Measurements from ENCODE around the gene DLG4. TPM values are rescaled to one million over a fixed set of nuclear protein-coding genes. Genes with fewer than 3 reads are reported as not detected.

The DLG4 gene
- total RNA-seq, 3 donors from 2014 or later, result 4.1 to 34.5 (median 6.6) TPM

DNA sequence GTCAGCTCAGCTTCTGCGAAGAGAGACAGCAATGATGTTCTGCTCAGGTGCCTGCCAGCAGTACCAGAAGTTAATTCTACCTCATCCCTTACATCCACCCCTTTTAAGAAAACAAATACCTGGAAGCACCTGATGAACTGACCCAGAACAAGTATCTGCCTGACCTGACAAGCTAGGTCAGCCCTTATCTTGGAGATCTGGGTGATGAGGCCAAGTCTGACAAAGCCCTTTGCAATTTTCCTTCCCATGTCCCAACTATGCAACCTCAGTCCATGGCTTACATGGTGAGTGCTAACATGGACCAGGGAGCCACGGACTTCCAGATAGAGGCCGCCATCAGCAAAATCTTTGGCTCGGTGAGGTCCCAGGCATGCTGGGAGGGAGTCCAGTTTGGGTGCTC, 3.7 kb upstream of the DLG4 start:
- Histone ChIP-seq H3K36me3 (ENCODE audit: low read depth) (peaks cover 13% of the 10 kb centered on the region), H3K4me3 (no peak overlapping the region), H3K9me3 (no peaks in the 10 kb centered on the region), H3K4me1 (ENCODE audit: low read depth) (peaks cover 27% of the 10 kb centered on the region)
- intact Hi-C loops (cut with DNase I, micrococcal nuclease), result no loop called here
- DNase-seq (no peak), ATAC-seq (no peak)
- TF ChIP-seq, protein P1, sequence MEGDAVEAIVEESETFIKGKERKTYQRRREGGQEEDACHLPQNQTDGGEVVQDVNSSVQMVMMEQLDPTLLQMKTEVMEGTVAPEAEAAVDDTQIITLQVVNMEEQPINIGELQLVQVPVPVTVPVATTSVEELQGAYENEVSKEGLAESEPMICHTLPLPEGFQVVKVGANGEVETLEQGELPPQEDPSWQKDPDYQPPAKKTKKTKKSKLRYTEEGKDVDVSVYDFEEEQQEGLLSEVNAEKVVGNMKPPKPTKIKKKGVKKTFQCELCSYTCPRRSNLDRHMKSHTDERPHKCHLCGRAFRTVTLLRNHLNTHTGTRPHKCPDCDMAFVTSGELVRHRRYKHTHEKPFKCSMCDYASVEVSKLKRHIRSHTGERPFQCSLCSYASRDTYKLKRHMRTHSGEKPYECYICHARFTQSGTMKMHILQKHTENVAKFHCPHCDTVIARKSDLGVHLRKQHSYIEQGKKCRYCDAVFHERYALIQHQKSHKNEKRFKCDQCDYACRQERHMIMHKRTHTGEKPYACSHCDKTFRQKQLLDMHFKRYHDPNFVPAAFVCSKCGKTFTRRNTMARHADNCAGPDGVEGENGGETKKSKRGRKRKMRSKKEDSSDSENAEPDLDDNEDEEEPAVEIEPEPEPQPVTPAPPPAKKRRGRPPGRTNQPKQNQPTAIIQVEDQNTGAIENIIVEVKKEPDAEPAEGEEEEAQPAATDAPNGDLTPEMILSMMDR (IDR thresholded peaks at IDR 0.05), result no peak

DNA sequence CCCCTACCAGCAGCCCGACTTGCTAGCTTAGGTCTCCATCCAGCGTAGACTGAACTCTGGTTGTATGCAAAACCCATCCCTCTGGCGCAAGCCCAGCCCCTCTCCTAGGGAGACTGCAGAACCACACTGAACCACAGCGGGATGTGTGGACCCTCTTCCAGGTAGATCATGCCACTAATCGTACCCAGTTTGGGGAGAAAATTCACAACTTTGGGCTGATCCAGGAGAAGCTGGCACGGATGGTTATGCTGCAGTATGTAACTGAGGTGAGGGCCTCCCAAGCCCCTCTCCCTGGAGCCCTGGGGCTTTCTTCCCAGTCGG, 3.3 kb upstream of the DLG4 start:
- Histone ChIP-seq H3K4me3 (no peak overlapping the region), H3K4me1 (ENCODE audit: low read depth) (peaks cover 30% of the 10 kb centered on the region), H3K36me3 (ENCODE audit: low read depth) (peaks cover 13% of the 10 kb centered on the region), H3K9me3 (no peaks in the 10 kb centered on the region)
- ATAC-seq (no peak), DNase-seq (peak in 1 of 3 donors; percentile 31)
- TF ChIP-seq, protein P1 (IDR thresholded peaks at IDR 0.05), result no peak
- intact Hi-C loops (cut with DNase I, micrococcal nuclease), result no loop called here

- Histone ChIP-seq H3K9me3 (no peaks in the 10 kb centered on the region), H3K36me3 (ENCODE audit: low read depth) (peaks cover 13% of the 10 kb centered on the region), H3K4me3 (no peak overlapping the region), H3K4me1 (ENCODE audit: low read depth) (peaks cover 35% of the 10 kb centered on the region)
- DNase-seq (no peak), ATAC-seq (no peak)
- intact Hi-C loops (cut with DNase I, micrococcal nuclease), result no loop called here
- TF ChIP-seq, protein P1 (IDR thresholded peaks at IDR 0.05), result no peak
These were observed 2.7 kb upstream of the DLG4 start for GRCh38 chr17:7222093-7222971.

DNA sequence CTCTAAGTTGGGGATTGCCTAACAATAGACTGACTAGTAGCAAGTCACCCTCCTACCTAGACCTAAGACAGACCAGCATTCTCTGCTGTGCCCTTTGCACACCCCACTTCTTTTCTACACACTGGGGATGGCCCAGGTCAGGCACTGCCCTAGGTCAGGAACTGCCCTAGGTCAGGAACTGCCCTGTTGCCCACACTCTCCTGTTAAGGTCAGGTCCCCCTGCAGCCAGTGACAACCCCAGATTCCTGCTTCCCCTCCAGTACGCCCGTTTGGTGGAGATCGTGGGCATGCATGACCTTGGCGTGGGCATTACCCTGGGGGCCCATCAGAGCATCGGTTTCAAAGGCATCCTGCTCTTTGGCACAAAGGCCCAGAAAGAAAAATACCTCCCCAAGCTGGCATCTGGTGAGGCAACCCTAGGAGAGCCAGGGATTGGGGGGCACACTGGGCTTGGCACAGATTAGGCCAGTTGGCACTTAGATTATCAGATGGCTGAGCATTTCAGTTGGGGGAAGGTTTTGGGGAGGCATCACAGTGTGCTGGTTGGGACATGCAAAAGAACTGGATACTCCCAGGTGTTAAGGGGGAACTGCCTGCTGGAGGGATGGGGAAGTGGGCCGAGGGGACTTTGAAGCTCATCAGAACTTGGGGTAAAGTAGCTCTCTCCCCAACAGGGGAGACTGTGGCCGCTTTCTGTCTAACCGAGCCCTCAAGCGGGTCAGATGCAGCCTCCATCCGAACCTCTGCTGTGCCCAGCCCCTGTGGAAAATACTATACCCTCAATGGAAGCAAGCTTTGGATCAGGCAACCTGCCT, 1.8 kb upstream of the DLG4 start:
- H3K36me3 ChIP-seq (ENCODE audit: low read depth), result peaks cover 8% of the 10 kb centered on the region
- H3K4me1 ChIP-seq (ENCODE audit: low read depth), result peaks cover 35% of the 10 kb centered on the region
- H3K9me3 ChIP-seq, result no peaks in the 10 kb centered on the region
- intact Hi-C loops (cut with DNase I, micrococcal nuclease), result no loop called here
- TF ChIP-seq, protein P1 (IDR thresholded peaks at IDR 0.05), result no peak
- H3K4me3 ChIP-seq, result no peak overlapping the region
- ATAC-seq (no peak), DNase-seq (peak in 1 of 3 donors; percentile 27)

GRCh38 chr17:7220593-7221277, 1.1 kb upstream of the DLG4 start:
- ATAC-seq (peak; percentile 73), DNase-seq (peak; percentile 75 to 79 (median 77))
- Histone ChIP-seq H3K4me3 (peak overlapping the region; percentile 14), H3K36me3 (ENCODE audit: low read depth) (peaks cover 8% of the 10 kb centered on the region), H3K4me1 (ENCODE audit: low read depth) (peaks cover 35% of the 10 kb centered on the region), H3K9me3 (no peaks in the 10 kb centered on the region)
- TF ChIP-seq, protein P1 (IDR thresholded peaks at IDR 0.05), result peak; percentile 30
- intact Hi-C loops (cut with DNase I, micrococcal nuclease), result no loop called here

Measured in mucosa of descending colon (tissue), 3 donors.